GM11168 (cell line): ENCODE data around the gene GRK5.

Experiments used
- in situ Hi-C: fragments of 300-500 bp; cut with MboI; formaldehyde crosslinking; loops from one replicate; pipeline ENCODE4 v1.12.0; 2022; ENCODE audit warnings: low sequenced_read_pairs; ENCODE audit not compliant: unreplicated experiment

GRK5 gene

GRCh38 chr10:119350502-119351097 is 143.2 kb downstream of the GRK5 start:
- in situ Hi-C loops = no loop called here

- in situ Hi-C loops = no loop called here
These were observed 143.8 kb downstream of the GRK5 start for GRCh38 chr10:119351189-119351588.

GRCh38 chr10:119352042-119352441 is 144.7 kb downstream of the GRK5 start:
- in situ Hi-C loops = no loop called here

- in situ Hi-C loops = no loop called here
These were observed 145.4 kb downstream of the GRK5 start for GRCh38 chr10:119352807-119353206.

- in situ Hi-C loops = no loop called here
These were observed 146.1 kb downstream of the GRK5 start for GRCh38 chr10:119353421-119353820.

GRCh38 chr10:119355930-119356329 is 148.6 kb downstream of the GRK5 start:
- in situ Hi-C loops = no loop called here

GRCh38 chr10:119357412-119358151 is 150.2 kb downstream of the GRK5 start:
- in situ Hi-C loops = no loop called here

GRCh38 chr10:119358152-119358512 is 150.8 kb downstream of the GRK5 start:
- in situ Hi-C loops = no loop called here

- in situ Hi-C loops = no loop called here
These were observed 151.2 kb downstream of the GRK5 start for GRCh38 chr10:119358567-119358966.

GRCh38 chr10:119359025-119359424 is 151.7 kb downstream of the GRK5 start:
- in situ Hi-C loops = no loop called here

- in situ Hi-C loops = no loop called here
These were observed 153.0 kb downstream of the GRK5 start for GRCh38 chr10:119360181-119360921.

GRCh38 chr10:119361037-119361436 is 153.7 kb downstream of the GRK5 start:
- in situ Hi-C loops = no loop called here

- in situ Hi-C loops = no loop called here
These were observed 154.8 kb downstream of the GRK5 start for GRCh38 chr10:119362122-119362521.

- in situ Hi-C loops = no loop called here
These were observed 157.6 kb downstream of the GRK5 start for GRCh38 chr10:119364645-119365600.

GRCh38 chr10:119365773-119366599 is 158.6 kb downstream of the GRK5 start:
- in situ Hi-C loops = no loop called here

GRCh38 chr10:119367841-119368549 is 160.6 kb downstream of the GRK5 start:
- in situ Hi-C loops = no loop called here

GRCh38 chr10:119368581-119368980 is 161.2 kb downstream of the GRK5 start:
- in situ Hi-C loops = no loop called here

GRCh38 chr10:119368991-119369869 is 161.9 kb downstream of the GRK5 start:
- in situ Hi-C loops = no loop called here
